Right lung (tissue), 10 donors: Measurements from ENCODE around the gene MRPL19. TPM values are rescaled to one million over a fixed set of nuclear protein-coding genes. Genes with fewer than 3 reads are reported as not detected.

Experiments used
- DNase-seq, 2 donors: peaks; one replicate each; pipeline ENCODE4 v3.0.0-alpha.2; 2013
- long read RNA-seq, 8 donors: transcript quantifications; one replicate each; lab custom pipeline, GENCODE V29; 2026
- polyA plus RNA-seq, 5 donors: library from polyadenylated mRNA; unstranded; fragments of 120-200 nt; gene quantifications; one replicate each; pipeline versions ENCODE4 v1.2.1 to v1.2.3, GENCODE V29; 2013; ENCODE audit warnings: inconsistent platforms in 1 of 5, low replicate concordance in 1 of 5; ENCODE audit not compliant: insufficient read length in 5 of 5, insufficient read depth in 1 of 5

Gene MRPL19
- polyA plus RNA-seq: 10 to 100 TPM; 42.7 to 64.7 (median 55.9) TPM
- long read RNA-seq, donor 1, transcript MRPL19-205 (5 exons, 744 nt): minor isoform, 5 of 65 reads
- long read RNA-seq, donor 1, transcript MRPL19-202 (6 exons, 3,479 nt): major isoform, 33 of 65 reads
- long read RNA-seq, donor 1, partial matches to known transcripts: 27 of 65 reads
- long read RNA-seq, donor 1, other reads (novel, unspliced or antisense): 0 of 65 reads
- long read RNA-seq, donor 2, transcript MRPL19-202 (6 exons, 3,479 nt): major isoform, 12 of 13 reads
- long read RNA-seq, donor 2, partial matches to known transcripts: 0 of 13 reads
- long read RNA-seq, donor 2, other reads (novel, unspliced or antisense): 0 of 13 reads
- long read RNA-seq, donor 3, transcript MRPL19-202 (6 exons, 3,479 nt): major isoform, 13 of 31 reads
- long read RNA-seq, donor 3, partial matches to known transcripts: 15 of 31 reads
- long read RNA-seq, donor 3, other reads (novel, unspliced or antisense): 0 of 31 reads
- long read RNA-seq, donor 4, transcript MRPL19-202 (6 exons, 3,479 nt): major isoform, 11 of 29 reads
- long read RNA-seq, donor 4, partial matches to known transcripts: 18 of 29 reads
- long read RNA-seq, donor 4, other reads (novel, unspliced or antisense): 0 of 29 reads
- long read RNA-seq, donor 5, transcript MRPL19-202 (6 exons, 3,479 nt): major isoform, 30 of 56 reads
- long read RNA-seq, donor 5, partial matches to known transcripts: 21 of 56 reads
- long read RNA-seq, donor 5, other reads (novel, unspliced or antisense): 0 of 56 reads
- long read RNA-seq, donor 6, transcript MRPL19-202 (6 exons, 3,479 nt): major isoform, 27 of 65 reads
- long read RNA-seq, donor 6, partial matches to known transcripts: 36 of 65 reads
- long read RNA-seq, donor 6, other reads (novel, unspliced or antisense): 0 of 65 reads
- long read RNA-seq, donor 7, transcript MRPL19-202 (6 exons, 3,479 nt): major isoform, 10 of 33 reads
- long read RNA-seq, donor 7, partial matches to known transcripts: 21 of 33 reads
- long read RNA-seq, donor 7, other reads (novel, unspliced or antisense): 0 of 33 reads
- long read RNA-seq, donor 8, partial matches to known transcripts: 9 of 14 reads
- long read RNA-seq, donor 8, other reads (novel, unspliced or antisense): 0 of 14 reads

- peak; percentile 85 for DNase-seq
Observed at GRCh38 chr2:75646583-75647425, at the start of gene MRPL19. TSS of gene MRPL19 (plus strand) at chr2:75646783. CDS start at chr2:75646808, 25 bp downstream.

GRCh38 chr2:75596784-75597183 is 49.8 kb upstream of the MRPL19 start:
- no peak for DNase-seq

DNA sequence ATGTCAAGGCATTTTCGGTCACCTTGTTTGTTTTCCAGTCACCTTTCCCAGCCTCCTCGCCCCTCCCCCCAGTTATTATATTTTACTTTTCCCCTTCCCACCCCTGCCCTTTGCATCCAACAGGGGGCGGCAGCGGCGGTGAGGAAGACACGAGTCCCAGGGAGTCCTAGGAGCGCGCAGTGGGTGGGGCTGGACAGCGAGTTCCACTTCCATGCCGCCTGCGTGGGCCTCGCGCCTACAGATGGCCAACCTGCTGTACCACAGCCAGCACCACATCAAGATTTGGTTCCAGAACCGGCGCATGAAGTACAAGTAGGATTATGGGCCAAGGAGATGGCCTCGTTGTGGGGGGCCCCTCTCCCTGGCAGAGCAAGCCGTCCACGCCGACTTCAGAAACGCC is 48.6 kb upstream of the MRPL19 start:
- DNase-seq: no peak

DNA sequence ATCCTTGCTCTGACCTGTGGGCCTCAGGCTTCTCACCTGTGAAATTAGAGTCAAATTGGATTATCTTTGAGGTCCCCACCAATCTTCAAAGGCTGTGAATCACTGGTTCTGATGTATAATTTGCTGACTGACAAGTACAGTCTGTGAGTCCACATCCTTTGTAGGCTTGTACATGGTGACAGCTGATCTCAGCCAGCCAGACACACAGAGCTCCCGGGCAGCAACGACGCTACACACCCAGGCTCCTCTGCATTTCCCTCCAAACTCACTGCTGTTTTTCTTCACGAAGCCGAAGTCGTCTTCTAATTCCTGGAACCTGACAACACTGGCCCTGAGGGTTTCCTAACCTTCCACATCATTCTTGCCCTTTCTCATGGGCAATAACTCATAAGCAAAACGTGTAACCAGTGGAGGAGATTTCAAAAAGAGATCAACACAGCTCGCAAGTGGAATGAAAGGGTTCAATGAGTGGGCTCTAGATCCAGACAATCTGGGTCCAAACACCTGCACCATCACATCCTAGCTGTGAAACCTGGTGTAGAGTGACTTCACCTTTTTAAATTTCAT is 47.9 kb upstream of the MRPL19 start:
- no peak for DNase-seq

DNA sequence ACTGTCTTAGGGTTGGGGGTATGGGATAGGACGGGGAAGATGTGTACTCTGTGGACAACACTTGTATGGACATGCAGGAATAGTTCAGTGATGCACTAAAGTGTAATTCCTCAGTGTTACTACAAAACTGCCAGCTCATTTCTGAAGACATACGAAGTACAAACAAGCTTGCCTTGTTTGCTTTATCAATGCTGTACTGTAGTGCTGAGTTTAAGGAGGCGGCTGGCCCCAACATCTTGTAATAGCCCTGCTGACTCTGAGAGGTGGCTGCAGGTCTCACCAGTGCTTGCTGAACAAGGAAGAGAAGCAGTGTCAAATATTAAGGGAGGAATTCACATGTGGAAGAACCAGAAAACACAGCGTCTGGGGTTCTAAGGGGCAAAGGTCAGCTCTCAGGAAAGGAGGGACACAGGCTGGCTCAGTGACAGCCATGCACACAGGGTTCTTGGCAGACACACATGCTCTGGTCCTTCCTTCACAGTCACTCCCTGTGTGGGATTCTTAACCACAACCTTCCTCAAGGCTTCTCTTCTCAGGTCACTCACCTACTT is 46.0 kb upstream of the MRPL19 start:
- DNase-seq: no peak

DNA sequence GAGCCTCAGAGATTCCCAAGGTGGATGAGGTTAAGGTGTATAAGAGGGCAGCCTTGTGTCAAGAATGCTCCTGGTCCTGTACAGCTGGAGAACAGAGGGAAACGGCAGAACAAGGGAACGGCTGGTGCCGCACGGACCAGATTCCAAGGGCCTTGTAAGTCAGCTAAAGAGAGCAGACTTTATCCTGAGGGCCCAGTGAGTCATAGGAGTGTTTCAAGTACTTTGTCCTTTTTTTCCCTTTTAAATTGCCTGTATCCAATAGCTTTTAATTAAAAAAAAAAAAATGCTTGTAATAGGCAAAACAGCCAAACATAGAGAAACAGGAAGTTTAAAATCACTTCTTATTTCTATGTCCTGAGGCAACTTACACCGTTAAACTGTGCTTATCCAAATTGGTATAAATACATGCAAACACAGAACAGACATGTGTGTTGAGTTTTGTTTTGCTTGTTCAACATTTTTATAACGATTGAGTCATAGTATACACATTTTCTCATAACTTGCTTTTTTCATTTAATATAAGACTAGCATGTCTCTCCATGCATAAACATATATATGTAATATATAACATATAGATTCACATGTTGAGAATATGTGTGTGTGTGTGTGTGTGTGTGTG is 43.8 kb upstream of the MRPL19 start:
- peak in 1 of 2 donors; percentile 11 for DNase-seq

GRCh38 chr2:75603477-75603876 is 43.1 kb upstream of the MRPL19 start:
- no peak for DNase-seq

GRCh38 chr2:75604484-75604883 is 42.1 kb upstream of the MRPL19 start:
- no peak for DNase-seq

DNA sequence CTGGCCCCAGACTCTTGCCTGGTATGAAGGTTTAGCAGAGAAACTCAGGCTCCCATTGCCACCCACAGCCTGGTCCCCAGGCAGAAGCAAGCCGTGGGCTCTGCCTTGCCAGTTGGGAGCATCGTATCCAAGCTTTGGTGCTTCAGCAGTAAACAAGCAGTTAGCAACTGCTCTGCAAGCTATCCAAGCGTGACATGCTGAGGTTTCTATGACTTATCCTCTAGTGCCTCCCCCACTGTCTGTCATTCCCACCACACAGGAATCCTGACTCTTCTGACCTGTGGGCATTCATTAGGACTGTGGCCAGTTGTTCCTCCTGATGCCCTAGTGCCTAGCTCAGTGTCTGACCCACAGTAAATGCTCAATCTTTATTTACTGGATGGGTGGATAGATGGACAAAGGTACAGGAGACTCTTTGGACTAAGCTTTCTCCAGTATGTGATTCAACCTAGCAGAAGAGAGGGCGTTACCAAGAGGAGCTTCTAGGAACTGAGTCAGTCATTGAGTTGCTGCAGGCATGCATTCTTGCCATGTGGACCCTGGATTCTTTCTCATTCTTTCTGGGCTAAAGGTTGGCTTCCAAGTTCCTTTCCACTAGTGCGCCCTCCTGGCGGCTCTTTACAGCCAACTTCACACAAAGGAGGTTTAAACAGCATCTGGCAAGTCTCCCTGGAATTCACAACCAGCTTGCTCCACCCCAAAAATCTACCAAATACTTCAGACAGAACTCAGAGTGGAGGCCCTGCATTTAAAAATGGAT is 40.6 kb upstream of the MRPL19 start:
- peak in 1 of 2 donors; percentile 34 for DNase-seq

DNA sequence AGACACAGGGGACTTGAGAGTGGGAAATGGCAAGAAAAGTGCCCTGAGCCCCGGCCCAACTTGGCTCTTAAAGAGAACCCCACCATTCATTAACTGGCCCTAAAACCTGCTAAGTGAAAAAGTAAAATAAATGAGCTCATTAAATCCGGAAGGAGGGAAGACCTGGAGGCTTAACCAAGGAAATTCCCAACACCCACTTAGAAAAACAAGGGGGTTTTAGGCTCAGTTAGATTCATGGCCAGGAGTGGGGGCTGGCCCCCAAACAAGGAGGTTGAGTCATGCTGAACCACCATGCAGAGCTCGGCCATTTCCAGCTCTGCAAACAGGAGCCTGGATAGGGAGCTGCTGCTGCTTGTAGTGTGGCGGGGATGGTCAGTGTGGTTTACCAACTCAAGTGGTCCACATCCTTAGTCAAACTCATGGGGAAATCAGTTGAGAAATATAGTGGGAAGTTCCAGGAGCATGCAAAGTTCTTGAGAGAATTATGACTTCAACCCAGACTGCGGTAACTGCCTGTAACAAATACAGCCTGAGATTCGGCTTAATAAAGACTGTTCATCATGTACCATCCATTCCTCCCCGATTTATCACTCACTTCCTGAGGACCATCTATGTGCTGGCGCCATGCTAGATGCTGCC is 39.7 kb upstream of the MRPL19 start:
- no peak for DNase-seq

- DNase-seq: no peak
Observed at GRCh38 chr2:75607400-75607798, 39.2 kb upstream of the MRPL19 start.

- no peak for DNase-seq
Observed at GRCh38 chr2:75607988-75608683, 38.4 kb upstream of the MRPL19 start.

GRCh38 chr2:75608684-75609333 is 37.8 kb upstream of the MRPL19 start:
- DNase-seq: peak; percentile 63 to 73

GRCh38 chr2:75609334-75609689 is 37.3 kb upstream of the MRPL19 start:
- DNase-seq: no peak

DNA sequence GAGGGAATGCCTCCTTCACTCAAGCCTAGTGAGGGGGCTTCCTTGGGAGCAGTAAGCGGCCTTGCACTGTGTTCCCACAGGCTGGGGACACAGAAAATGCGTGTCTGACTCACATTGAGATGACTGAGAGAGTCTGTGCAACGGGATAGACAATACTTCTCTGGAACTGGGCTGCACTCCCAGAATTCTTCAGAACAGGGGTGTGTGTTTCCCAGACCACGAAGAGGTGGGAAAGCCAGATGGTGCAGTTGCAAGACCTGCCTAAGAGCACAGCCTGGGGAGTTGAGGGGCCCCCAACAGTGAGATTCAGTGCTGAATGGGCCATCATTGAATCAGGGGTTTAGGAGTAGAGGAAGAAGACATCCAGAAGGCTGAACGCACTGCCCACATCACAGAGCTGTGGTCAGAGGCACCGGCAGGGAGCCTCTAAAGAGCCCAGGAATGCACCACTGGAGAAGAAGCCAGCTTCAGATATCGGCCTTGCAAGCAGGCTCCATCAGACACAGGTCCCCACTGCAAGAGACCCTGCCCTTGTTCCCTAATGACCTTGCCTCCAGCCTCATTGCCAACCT is 36.6 kb upstream of the MRPL19 start:
- DNase-seq: no peak

DNA sequence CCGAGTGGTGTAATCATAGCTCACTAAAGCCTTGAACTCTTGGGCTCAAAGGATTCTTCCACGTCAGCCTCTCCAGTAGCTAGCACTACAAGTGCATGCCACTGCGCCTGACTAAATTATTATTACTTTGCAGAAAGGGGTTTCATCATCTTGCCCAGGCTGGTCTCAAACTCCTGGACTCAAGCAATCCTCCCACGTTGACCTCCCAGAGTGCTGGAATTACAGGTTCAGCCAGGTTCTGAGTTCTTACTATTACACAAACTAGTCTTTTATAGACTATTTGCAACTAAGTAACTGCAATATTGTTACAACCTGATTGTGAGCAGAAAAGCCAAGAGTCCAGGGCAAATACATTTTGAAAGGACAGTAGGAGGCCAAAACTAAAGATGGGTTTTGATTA is 35.9 kb upstream of the MRPL19 start:
- DNase-seq: no peak
